HG03558 (cell line): ENCODE measurements around the gene PAQR4.

Experiments
- ATAC-seq: cut with Tn5 transposase; IDR thresholded peaks from one replicate; pipeline ENCODE4 v1.9.1; 2021; ENCODE audit warnings: moderate number of reproducible peaks; ENCODE audit not compliant: unreplicated experiment; ENCODE audit errors: extremely low read depth

PAQR4 gene

DNA sequence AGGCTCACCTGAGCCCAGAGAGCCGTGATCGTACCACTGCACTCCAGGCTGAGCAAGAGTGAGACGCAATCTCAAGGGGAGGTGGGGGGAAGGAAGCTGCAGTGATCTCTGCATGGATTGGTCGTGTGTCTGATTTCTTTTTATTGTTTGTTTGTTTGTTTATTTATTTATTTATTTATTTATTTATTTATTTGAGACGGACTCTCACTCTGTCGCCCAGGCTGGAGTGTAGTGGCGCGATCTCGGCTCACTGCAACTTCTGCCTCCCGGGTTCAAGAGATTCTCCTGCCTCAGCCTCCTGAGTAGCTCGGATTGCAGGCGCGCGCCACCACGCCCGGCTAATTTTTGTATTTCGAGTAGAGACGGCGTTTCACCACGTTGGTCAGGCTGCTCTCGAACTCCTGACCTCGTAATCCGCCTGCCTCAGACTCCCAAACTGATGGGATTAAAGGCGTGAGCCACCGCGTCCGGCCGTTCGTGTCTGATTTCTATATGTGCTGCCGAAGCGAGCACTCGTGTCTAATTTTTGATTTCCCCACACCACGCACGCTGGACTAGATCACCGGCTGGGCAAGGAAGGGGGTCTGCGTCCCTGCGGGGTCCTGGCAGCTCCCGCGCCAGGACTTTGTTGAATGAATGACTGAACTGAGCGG, 50.6 kb downstream of the PAQR4 start:
- ATAC-seq, result no peak

DNA sequence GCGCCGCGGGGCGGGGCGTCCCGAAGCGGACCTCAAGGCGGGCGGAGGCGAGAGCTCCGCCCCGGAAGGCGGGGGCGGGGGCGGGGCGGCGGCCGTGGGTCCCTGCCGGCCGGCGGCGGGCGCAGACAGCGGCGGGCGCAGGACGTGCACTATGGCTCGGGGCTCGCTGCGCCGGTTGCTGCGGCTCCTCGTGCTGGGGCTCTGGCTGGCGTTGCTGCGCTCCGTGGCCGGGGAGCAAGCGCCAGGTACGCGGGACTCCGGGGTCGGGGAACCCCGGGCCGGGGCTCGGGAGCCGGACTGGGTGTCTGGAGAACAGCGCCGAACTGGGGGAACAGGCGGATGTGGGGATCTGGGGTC, 51.1 kb downstream of the PAQR4 start, which contains the start of gene TNFRSF12A:
Gene TNFRSF12A (plus strand): TSS at position 122 of the 357 bp plus-strand sequence. CDS start 30 bp downstream, at position 152.
- no peak for ATAC-seq

DNA sequence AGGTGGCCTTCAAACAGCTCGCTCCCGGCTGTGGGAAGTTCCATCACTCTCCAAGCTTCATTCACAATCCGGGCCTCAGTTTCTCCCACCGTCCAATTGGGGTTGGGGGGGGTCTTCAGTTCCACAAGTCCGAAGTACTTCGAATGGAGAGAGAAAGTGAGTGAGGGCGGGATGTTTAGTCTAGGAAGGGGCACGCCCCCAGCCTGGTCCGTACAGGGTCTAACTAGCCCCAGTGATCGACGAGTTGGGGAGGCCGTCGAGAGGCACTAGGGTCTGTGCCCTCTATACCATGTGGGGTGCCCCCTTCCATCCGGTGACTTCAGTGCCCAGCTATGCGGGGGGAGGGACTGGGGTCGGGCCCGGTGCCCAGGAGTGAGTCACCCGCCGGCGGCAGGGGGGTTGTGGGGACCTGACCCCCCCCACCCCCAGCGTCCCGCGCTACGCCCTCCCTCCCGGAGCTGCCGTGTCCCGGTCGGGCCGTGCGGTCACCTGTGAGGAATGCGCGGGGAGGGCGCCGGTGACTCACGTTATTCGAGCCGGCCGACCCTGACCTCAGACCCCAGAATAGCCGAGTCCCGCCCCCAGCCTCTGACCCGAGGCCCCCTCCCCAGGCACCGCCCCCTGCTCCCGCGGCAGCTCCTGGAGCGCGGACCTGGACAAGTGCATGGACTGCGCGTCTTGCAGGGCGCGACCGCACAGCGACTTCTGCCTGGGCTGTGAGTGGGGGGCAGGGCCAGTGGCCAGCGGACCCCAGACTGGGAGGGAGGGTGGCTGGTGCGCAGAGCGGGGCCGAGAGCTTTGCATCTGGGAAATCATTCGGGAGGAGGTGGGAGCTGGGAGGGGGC, 51.7 kb downstream of the PAQR4 start:
- no peak for ATAC-seq

DNA sequence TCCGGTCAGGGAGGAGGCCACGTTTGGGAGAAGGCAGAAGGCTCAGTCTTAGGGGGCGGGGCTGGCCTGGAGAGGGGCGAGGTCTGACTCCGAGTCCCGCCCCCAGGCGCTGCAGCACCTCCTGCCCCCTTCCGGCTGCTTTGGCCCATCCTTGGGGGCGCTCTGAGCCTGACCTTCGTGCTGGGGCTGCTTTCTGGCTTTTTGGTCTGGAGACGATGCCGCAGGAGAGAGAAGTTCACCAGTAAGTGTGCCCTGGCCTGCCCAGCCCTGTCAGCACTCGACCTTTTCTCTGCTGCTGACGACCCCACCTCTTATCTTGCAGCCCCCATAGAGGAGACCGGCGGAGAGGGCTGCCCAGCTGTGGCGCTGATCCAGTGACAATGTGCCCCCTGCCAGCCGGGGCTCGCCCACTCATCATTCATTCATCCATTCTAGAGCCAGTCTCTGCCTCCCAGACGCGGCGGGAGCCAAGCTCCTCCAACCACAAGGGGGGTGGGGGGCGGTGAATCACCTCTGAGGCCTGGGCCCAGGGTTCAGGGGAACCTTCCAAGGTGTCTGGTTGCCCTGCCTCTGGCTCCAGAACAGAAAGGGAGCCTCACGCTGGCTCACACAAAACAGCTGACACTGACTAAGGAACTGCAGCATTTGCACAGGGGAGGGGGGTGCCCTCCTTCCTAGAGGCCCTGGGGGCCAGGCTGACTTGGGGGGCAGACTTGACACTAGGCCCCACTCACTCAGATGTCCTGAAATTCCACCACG, 52.5 kb downstream of the PAQR4 start:
- ATAC-seq, result no peak

DNA sequence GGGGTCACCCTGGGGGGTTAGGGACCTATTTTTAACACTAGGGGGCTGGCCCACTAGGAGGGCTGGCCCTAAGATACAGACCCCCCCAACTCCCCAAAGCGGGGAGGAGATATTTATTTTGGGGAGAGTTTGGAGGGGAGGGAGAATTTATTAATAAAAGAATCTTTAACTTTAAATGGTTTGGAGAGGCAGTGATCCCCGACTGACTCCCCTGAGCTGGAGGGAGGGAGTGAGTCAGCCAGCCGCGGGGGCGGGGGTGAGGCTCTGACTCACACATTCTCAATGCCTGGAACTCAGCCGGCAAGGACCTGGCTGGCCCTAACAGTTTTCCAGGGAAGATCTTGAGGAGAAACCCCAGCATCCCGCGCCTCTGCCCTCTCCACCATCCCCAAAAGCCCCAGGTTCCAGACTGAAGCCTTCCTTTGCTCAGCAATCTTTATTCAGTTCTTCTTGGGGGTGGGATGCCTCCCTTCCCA, 53.1 kb downstream of the PAQR4 start:
- no peak for ATAC-seq

DNA sequence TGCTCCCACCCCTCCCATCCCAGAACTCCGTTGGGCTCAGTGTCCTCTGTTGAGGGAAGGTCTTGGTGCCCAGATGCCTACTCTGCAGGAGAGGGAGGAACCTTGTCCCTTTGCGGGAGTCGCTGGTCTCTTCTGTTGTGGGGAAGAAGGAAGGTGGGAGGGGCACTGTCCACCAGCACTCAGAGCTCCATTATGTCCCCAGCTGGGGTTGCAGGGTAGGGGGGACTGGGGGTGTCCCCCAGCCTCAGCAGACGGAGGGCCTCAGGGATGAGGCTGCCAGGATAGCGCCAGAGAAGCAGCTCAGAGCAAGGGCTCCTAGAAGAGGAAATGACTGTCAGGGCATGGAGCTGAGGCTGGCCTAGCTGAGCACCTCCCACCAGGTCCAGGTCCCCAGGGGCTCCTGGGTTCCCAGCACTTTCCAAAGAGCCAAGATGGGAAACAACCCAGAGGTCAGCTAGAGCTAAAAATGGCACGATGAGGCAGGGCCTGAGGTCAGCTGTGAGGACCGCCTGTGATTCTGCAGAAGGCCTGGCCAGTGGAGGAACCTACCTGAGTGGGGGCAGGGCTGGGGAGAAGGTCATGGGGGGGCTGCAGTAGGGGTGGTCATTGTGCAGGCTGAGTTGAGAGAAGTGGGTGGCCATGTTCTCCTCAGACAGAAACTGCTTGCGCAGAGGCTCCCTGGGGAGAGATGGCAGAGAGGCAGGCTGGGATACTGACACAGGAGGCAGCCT, 53.7 kb downstream of the PAQR4 start:
- no peak for ATAC-seq
